IMR-90 (cell line): ENCODE measurements around the gene MAJIN. TPM values are rescaled to one million over a fixed set of nuclear protein-coding genes. Genes with fewer than 3 reads are reported as not detected.

Experiments used
- ATAC-seq: fragments of 200-7000 bp; cut with Tn5 transposase; 2 replicates; pipeline ENCODE4 v1.9.1; 2020; ENCODE audit warnings: low read depth, mild to moderate bottlenecking, moderate library complexity
- BruUV-seq: library from RNA; stranded (reverse); fragments of 400-500 nt; replicated peaks from 2 replicates; lab custom pipeline; 2021; lab: Mats Ljungman, UMichigan
- CTCF ChIA-PET: fragments of 300-600 bp; formaldehyde crosslinking; extraction: SDS; loops from one replicate; lab custom pipeline; 2021; ENCODE audit warnings: antibody characterized with exemption; lab: Yijun Ruan, JAX
- POLR2A ChIA-PET: fragments of 300-600 bp; sonication (Branson Sonifier 250); formaldehyde crosslinking; loops from one replicate; lab custom pipeline; 2022; ENCODE audit warnings: antibody characterized with exemption; ENCODE audit not compliant: unreplicated experiment; lab: Charles Lee
- DNase-seq: peaks from one replicate; pipeline ENCODE4 v3.0.0; 2013
- H2AFZ ChIP-seq: replicated peaks from 2 replicates; pipeline ENCODE3; 2013; ENCODE audit warnings: low read length, mild to moderate bottlenecking; ENCODE audit not compliant: poor library complexity
- H2AK5ac ChIP-seq: 2 replicates; pipeline ENCODE4 v1.6.1; 2013; ENCODE audit warnings: low read depth, low read length, inconsistent platforms
- H2AK9ac ChIP-seq: replicated peaks from 2 replicates; pipeline ENCODE3; 2013; ENCODE audit warnings: mild to moderate bottlenecking, low read depth, low read length, moderate library complexity; ENCODE audit not compliant: poor library complexity
- H2BK120ac ChIP-seq: 2 replicates; pipeline ENCODE4 v1.6.1; 2013; ENCODE audit warnings: low read depth, low read length, inconsistent platforms
- H2BK15ac ChIP-seq: 3 replicates; pipeline ENCODE4 v1.6.1; 2013; ENCODE audit warnings: low read depth, low read length, inconsistent platforms
- H2BK20ac ChIP-seq: 2 replicates; pipeline ENCODE4 v1.6.1; 2013; ENCODE audit warnings: low read depth, mild to moderate bottlenecking, inconsistent platforms, low read length, moderate library complexity
- H2BK5ac ChIP-seq: 2 replicates; pipeline ENCODE4 v1.6.1; 2013; ENCODE audit warnings: mild to moderate bottlenecking, low read depth, low read length, inconsistent platforms; ENCODE audit not compliant: poor library complexity, severe bottlenecking
- H3K14ac ChIP-seq: replicated peaks from 2 replicates; pipeline ENCODE4 v1.6.1; 2013; ENCODE audit warnings: low read depth, low read length, inconsistent platforms
- H3K18ac ChIP-seq: 2 replicates; pipeline ENCODE4 v1.6.1; 2013; ENCODE audit warnings: low read depth, low read length, control low read depth
- H3K23ac ChIP-seq: 2 replicates; pipeline ENCODE4 v1.6.1; 2013; ENCODE audit warnings: low read depth, low read length, inconsistent platforms
- H3K27ac ChIP-seq: 2 replicates; pipeline ENCODE4 v1.5.1; 2013; ENCODE audit warnings: mild to moderate bottlenecking, control low read depth, low read length; ENCODE audit not compliant: insufficient read depth
- H3K27me3 ChIP-seq: 2 replicates; pipeline ENCODE4 v1.6.1; 2013; ENCODE audit warnings: low read length; ENCODE audit not compliant: control insufficient read depth, insufficient read depth
- H3K36me3 ChIP-seq: 2 replicates; pipeline ENCODE4 v1.6.1; 2013; ENCODE audit warnings: low read length, mixed read lengths; ENCODE audit not compliant: control insufficient read depth, insufficient read depth
- H3K4ac ChIP-seq: 2 replicates; pipeline ENCODE4 v1.6.1; 2013; ENCODE audit warnings: low read depth, low read length, inconsistent platforms
- H3K4me1 ChIP-seq: 2 replicates; pipeline ENCODE4 v1.6.1; 2013; ENCODE audit warnings: low read length, mixed read lengths; ENCODE audit not compliant: control insufficient read depth, insufficient read depth
- H3K4me2 ChIP-seq: 2 replicates; pipeline ENCODE4 v1.6.1; 2013; ENCODE audit warnings: low read depth, mild to moderate bottlenecking, control low read depth, low read length, moderate library complexity
- H3K4me3 ChIP-seq: 2 replicates; pipeline ENCODE4 v1.5.1; 2013; ENCODE audit warnings: low read depth, mild to moderate bottlenecking, control low read depth, low read length, moderate library complexity; ENCODE audit not compliant: insufficient read depth
- H3K56ac ChIP-seq: 2 replicates; pipeline ENCODE4 v1.6.1; 2013; ENCODE audit warnings: low read length, inconsistent platforms; ENCODE audit not compliant: insufficient read depth; ENCODE audit errors: extremely low read depth
- H3K79me1 ChIP-seq, 2 experiments: 2 replicates each; pipeline ENCODE4 v1.6.1; 2013; ENCODE audit warnings: low read length in 2 of 2, inconsistent platforms in 1 of 2, low read depth in 1 of 2
- H3K9ac ChIP-seq: 2 replicates; pipeline ENCODE4 v1.6.1; 2013; ENCODE audit warnings: low read depth, low read length, control low read depth
- H3K9me1 ChIP-seq: 2 replicates; pipeline ENCODE4 v1.6.1; 2013; ENCODE audit warnings: low read length, inconsistent platforms; ENCODE audit not compliant: insufficient read depth
- H3K9me3 ChIP-seq: 2 replicates; pipeline ENCODE4 v1.6.1; 2013; ENCODE audit warnings: low read length; ENCODE audit not compliant: control insufficient read depth, insufficient read depth
- H4K20me1 ChIP-seq: 2 replicates; pipeline ENCODE4 v1.6.1; 2013; ENCODE audit warnings: low read length, inconsistent platforms; ENCODE audit not compliant: insufficient read depth
- H4K5ac ChIP-seq: 2 replicates; pipeline ENCODE4 v1.6.1; 2013; ENCODE audit warnings: mild to moderate bottlenecking, low read depth, low read length, control low read depth
- H4K8ac ChIP-seq, 2 experiments: 2 replicates each; pipeline ENCODE4 v1.6.1; 2013; ENCODE audit warnings: low read depth in 2 of 2, low read length in 2 of 2, control low read depth in 1 of 2, inconsistent platforms in 1 of 2
- H4K91ac ChIP-seq: 2 replicates; pipeline ENCODE4 v1.6.1; 2013; ENCODE audit warnings: low read depth, low read length, inconsistent platforms; ENCODE audit not compliant: insufficient read depth
- FOS ChIP-seq: fragments of 150-350 bp; IDR thresholded peaks from 2 replicates; pipeline ENCODE4 v1.6.1; 2016; ENCODE audit warnings: low read depth, low read length
- MAZ ChIP-seq: IDR thresholded peaks from 2 replicates; pipeline ENCODE4 v1.6.1; 2012; ENCODE audit warnings: low read depth, mild to moderate bottlenecking, low read length, improper control_type of control experiment, moderate library complexity, borderline replicate concordance
- RCOR1 ChIP-seq: IDR thresholded peaks from 2 replicates; pipeline ENCODE4 v1.6.1; 2012; ENCODE audit warnings: mild to moderate bottlenecking, low read length, improper control_type of control experiment; ENCODE audit not compliant: insufficient replicate concordance
- RFX5 ChIP-seq: IDR thresholded peaks from 2 replicates; pipeline ENCODE4 v1.8.0; 2012; ENCODE audit warnings: low read depth, mild to moderate bottlenecking, low read length, moderate library complexity
- SMC3 ChIP-seq: fragments of 150-350 bp; IDR thresholded peaks from 2 replicates; pipeline ENCODE4 v1.6.1; 2016; ENCODE audit warnings: low read depth, mild to moderate bottlenecking, antibody characterized with exemption, low read length, moderate library complexity
- WGBS, 2 experiments: methylation state at CpG; one replicate each; pipeline versions ENCODE4 v1.1.5 to v1.1.7; 2013; ENCODE audit warnings: missing lambda C conversion rate in 2 of 2; ENCODE audit not compliant: insufficient read length in 1 of 2; ENCODE audit errors: extremely low coverage in 2 of 2; 5-methylcytosine and 5-hydroxymethylcytosine counted together
- dilution Hi-C: fragments of 300-500 bp; cut with HindIII; formaldehyde crosslinking; loops from one replicate; pipeline ENCODE4 v1.14.3; 2018; ENCODE audit warnings: low sequenced_read_pairs; ENCODE audit not compliant: unreplicated experiment
- in situ Hi-C: fragments of 300-500 bp; cut with MboI; formaldehyde crosslinking; loops from 3 replicates; pipeline ENCODE4 v1.14.3; 2019; ENCODE audit warnings: low sequenced_read_pairs, inconsistent platforms, mixed read lengths
- intact Hi-C: fragments of 100-400 bp; cut with micrococcal nuclease; formaldehyde crosslinking; loops from 2 replicates; pipeline ENCODE4 v1.10.0; 2022
- polyA plus RNA-seq, 3 experiments: library from polyadenylated mRNA; depleted of rRNA; stranded (reverse); fragments of >200 nt; gene quantifications; 2 replicates each; pipeline ENCODE4 v1.2.3, GENCODE V29; 2012; ENCODE audit warnings: low replicate concordance in 1 of 3
- total RNA-seq: library from RNA; depleted of rRNA; stranded (reverse); fragments of >200 nt; gene quantifications from 2 replicates; pipeline ENCODE4 v1.2.3, GENCODE V29; 2012

The MAJIN gene
- total and polyA plus RNA-seq, 2 of the 4 experiments (the other 2 are of a cell fraction), result not detected

- intact Hi-C loops, result loop anchor here (5.0 kb wide), 1 partner anchor 223 kb away; no protein-coding TSS in a partner anchor
Observed at GRCh38 chr11:64934682-64935358, 37.1 kb downstream of the MAJIN start.

More at GRCh38 chr11:64934682-64935358, 37.1 kb downstream of the MAJIN start:
- H4K5ac ChIP-seq, result no peak overlapping the region
- no peaks in the 10 kb centered on the region for H3K4me1 ChIP-seq
- no peak overlapping the region for H3K4me2 ChIP-seq
- peaks cover 41% of the 10 kb centered on the region for H3K36me3 ChIP-seq
- H4K20me1 ChIP-seq, result 0 out of 2 replicates have a peak, but pooled peaks cover 2% of the 10 kb centered on the region
- H3K56ac ChIP-seq, result no peak overlapping the region
- BruUV-seq, result no TSS peak
- no peak overlapping the region for H2BK15ac ChIP-seq
- no peak overlapping the region for H3K23ac ChIP-seq
- H2AFZ ChIP-seq, result peak overlapping the region; percentile 10
- no peak overlapping the region for H3K4ac ChIP-seq
- no peak overlapping the region for H2AK5ac ChIP-seq
- H3K27ac ChIP-seq, result no peak overlapping the region
- H2AK9ac ChIP-seq, result no peak overlapping the region
- no peak overlapping the region for H3K14ac ChIP-seq
- no peaks in the 10 kb centered on the region for H3K9me3 ChIP-seq
- H3K79me1 ChIP-seq, result 0 out of 4 replicates have a peak, but pooled peaks cover 0 to 1% of the 10 kb centered on the region in 2 experiments
- H3K9me1 ChIP-seq, result no peaks in the 10 kb centered on the region
- POLR2A ChIA-PET, result no interaction called here
- no peak overlapping the region for H4K91ac ChIP-seq
- ATAC-seq (no peak), DNase-seq (no peak)
- CTCF ChIA-PET, result no interaction called here
- H2BK5ac ChIP-seq, result no peak overlapping the region
- H3K9ac ChIP-seq, result no peak overlapping the region
- TF ChIP-seq MAZ, result no peak
- TF ChIP-seq RCOR1, result no peak
- no peak for TF ChIP-seq RFX5
- no peak for TF ChIP-seq FOS
- TF ChIP-seq SMC3, result no peak
- no peak overlapping the region for H3K4me3 ChIP-seq
- H3K18ac ChIP-seq, result no peak overlapping the region
- in situ Hi-C loops (no loop called here), dilution Hi-C loops (no loop called here)
- H3K27me3 ChIP-seq, result peaks cover 8% of the 10 kb centered on the region
- 100% methylated on average over 4 of the region's 27 CpGs; no CpG with 5 or more reads in 1 of the 2 experiments for WGBS, 2 experiments
- no peak overlapping the region for H4K8ac ChIP-seq
- no peak overlapping the region for H2BK20ac ChIP-seq
- no peak overlapping the region for H2BK120ac ChIP-seq
